ENCODE data around the gene GRIK1.

Gene GRIK1

DNA sequence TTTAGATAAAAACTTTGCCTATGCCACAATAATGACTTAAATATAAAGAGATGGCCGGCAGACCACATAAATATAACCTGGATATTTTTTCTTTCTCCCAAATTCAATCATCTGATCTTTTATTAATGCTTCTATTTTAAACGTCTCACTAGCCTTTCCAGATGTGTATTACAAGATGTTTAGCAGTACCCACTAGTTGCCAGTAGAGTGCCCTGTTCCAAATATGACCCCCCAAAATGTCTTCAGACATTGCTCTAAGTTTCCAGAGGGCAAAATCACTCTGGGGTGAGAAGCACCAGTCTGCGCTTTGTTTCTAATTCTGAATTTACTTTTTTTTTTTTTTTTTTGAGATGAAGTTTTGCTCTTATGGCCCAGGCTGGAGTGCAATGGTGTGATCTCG is 268.1 kb downstream of the GRIK1 start:
- no peak for DNase-seq (ENCODE audit: low spot score)

DNA sequence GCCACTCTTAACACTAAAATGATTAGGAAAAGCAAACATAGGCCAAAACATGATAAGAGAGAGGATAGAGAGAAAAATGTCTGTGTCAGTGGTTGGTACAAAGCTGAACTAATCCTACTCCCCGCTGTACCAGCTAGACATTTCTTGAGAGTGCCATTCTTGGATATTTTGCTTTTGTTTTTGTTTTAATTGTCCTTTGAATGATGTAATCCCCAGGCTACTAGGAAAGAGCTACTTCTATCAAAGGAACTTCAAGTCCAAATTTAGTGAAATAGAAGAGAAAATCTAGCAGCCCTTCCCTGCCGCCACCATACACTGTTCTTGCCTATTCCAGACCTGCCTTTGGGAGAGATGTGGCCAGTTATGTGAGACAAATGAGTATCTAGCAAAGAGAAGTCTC is 269.6 kb downstream of the GRIK1 start:
- no peak for DNase-seq (ENCODE audit: low spot score)

GRCh38 chr21:29669416-29669815 is 270.4 kb downstream of the GRIK1 start:
- DNase-seq (ENCODE audit: low spot score): no peak

- DNase-seq (ENCODE audit: low spot score): no peak
Observed at GRCh38 chr21:29667651-29668050, 272.1 kb downstream of the GRIK1 start.

DNA sequence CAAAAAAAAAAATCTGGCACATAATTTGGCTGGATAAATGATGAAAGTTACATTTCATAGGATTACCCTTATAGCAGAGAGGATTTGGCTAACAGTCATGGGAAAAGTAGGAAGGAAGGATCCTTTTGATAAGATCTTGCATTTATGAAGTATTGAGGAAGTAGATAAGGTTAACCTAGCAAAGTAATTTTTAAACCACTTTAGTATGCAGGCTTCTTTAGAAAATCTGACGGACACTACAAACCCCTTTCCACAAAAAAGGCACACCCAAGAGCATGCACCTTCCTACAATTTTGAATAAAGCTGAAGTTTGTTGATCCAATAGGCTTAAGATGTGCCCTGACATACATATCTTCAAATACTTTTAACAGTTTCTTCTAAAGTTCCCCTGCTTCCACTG is 275.2 kb downstream of the GRIK1 start:
- DNase-seq (ENCODE audit: low spot score): no peak

- DNase-seq (ENCODE audit: low spot score): no peak
Observed at GRCh38 chr21:29661672-29662442, 277.9 kb downstream of the GRIK1 start.

DNA sequence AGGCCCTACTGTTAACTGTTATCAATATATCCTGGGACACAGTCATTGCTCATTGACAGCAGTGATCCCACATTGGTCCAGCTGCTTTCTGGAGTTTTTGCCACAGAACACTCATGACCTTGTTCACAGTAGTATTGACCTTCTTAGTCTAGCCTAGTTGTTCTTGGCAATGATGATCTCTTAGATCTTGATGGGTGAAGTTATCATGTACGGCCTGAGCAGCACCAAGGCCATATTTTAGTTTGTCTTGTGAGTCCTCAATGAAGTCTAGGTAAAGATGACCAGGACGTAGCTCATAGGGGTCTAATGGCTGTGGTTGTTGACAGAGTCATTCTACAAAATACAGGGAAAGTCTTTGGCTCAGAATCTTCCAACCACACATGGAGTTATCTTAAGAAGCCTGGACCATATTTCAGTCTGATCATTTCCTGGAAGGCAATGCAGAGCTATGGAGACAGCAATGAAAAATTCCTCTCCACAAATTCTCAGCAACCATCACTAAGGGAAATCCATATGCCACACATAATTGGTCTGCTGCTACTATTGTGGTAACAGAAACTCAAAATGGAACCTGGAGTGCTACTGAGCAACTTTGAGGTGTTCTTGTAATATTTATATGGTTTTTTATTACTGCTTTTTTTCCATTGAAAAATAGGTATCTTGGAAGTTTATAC is 279.6 kb downstream of the GRIK1 start:
- DNase-seq (ENCODE audit: low spot score): no peak

GRCh38 chr21:29658934-29659203 is 280.9 kb downstream of the GRIK1 start:
- no peak for DNase-seq (ENCODE audit: low spot score)

GRCh38 chr21:29658177-29658933 is 281.4 kb downstream of the GRIK1 start:
- no peak for DNase-seq (ENCODE audit: low spot score)

DNA sequence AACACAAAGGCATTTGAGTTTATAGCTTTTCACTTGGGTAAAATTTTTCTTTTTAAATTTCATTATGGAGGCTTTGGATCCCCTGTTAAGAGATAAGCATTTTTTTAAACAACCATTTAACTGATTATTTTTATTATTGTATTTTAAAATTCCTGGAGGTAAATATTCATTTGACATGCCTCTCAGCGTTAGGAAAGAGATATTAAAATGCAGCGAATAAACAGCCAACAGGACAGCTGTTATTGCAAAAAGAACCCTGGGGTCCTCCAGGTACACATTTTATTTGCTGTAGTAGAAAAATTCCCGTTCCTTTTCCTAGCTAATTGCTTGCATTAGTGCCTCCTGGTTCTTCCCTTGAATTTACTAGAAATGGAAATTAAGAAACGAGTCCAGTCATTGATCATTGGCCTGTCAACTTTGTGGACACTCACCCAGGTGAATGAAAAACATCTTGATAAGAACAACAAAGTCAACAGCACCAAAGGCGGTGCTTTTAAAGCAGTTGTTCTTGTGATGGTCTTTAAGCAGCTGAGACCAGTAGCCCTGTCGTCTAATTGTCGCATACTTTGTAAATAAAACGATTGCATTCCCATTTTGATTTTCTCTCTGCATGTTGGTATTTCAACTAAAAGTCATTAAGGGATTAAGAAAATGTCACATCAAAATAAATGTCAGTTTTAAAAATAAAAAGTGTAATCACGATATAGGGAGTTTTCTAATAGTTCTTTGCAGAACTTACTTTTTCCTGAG is 282.4 kb downstream of the GRIK1 start:
- no peak for DNase-seq (ENCODE audit: low spot score)

- DNase-seq (ENCODE audit: low spot score): no peak
Observed at GRCh38 chr21:29656504-29657239, 283.1 kb downstream of the GRIK1 start.

DNA sequence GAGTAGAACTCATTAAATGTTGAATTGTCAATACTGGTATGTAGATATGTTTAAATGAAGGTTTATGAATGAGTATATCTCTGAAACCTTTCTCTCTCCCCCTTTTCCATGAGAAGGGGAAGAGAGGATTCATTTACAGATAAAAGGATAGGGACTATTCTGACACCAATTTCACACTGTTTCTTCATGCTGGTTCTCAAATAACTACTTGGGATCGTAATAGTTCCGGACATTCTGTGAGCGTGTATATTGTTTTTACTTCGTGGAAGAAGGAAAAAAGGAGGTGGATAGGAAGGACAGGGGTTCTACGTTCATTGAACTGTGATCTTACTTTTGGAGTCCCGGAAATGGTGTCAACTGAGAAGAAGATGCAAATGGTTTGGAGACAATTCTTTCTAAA is 284.2 kb downstream of the GRIK1 start:
- DNase-seq (ENCODE audit: low spot score): no peak

- DNase-seq (ENCODE audit: low spot score): no peak
Observed at GRCh38 chr21:29654855-29655254, 284.9 kb downstream of the GRIK1 start.

DNA sequence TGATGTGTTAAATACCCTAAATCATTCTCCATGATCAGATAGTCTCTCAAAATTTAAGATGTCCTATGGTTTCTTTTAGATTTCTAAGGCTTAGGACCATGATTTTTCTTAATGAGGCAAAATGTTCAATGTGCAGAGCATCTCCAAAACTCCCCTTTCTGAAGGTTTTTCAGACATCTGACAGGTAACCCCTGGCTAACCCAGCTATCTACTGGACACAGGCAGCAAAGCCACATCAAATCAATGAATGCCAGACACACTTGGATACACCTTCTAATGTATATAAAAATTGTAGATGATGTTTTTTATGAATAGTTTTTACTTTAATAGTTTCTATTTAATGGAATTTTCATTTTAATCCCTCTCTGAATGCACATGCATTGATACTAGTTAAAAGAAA is 285.6 kb downstream of the GRIK1 start:
- DNase-seq (ENCODE audit: low spot score): no peak

DNA sequence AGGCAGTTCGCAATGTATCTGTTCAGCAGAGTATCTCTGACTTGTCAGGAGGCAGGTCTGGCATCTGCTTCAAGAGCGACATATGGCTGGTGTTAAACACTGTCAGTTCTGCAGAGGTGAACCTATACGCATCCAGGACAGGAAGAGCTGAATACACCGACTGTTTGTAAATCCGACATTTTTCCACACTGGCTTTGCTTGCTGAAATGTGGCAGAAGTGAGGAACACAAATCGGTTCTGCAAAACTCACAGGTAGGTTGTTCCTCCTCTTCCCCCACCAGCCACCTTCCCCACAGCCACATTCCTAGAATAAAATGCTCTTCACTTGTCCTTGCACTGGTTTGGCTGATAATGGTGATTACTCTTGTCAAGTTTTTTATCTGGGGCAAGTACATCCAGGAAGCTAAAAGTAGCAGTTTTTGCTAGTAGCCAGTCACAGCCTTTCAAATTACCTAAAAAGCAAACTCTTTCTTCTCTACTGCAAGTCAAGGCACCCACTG is 289.2 kb downstream of the GRIK1 start:
- DNase-seq (ENCODE audit: low spot score): peak; percentile 42

- DNase-seq (ENCODE audit: low spot score): no peak
Observed at GRCh38 chr21:29649406-29649814, 290.4 kb downstream of the GRIK1 start.

GRCh38 chr21:29648710-29649240 is 291.0 kb downstream of the GRIK1 start:
- no peak for DNase-seq (ENCODE audit: low spot score)

DNA sequence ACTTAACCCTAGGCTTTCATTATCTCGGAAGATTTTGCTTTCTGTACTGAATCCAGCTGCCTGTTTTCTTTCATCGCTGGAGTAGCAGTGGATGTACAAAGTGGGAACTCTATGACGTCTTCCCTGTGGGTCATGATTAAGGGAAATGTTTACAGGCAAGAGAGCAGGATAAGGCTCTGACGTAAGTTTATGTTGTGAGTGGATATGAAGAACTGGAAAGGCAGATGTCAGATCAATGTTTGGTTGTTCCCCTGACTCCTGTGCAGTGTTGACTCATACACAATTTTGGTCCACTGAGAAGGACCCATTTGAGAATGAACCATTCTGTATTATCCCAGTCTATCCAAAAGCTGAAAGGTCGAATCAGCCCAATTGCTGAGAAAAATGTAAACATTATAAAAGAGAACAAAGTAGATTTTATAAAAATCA is 292.4 kb downstream of the GRIK1 start:
- no peak for DNase-seq (ENCODE audit: low spot score)

DNA sequence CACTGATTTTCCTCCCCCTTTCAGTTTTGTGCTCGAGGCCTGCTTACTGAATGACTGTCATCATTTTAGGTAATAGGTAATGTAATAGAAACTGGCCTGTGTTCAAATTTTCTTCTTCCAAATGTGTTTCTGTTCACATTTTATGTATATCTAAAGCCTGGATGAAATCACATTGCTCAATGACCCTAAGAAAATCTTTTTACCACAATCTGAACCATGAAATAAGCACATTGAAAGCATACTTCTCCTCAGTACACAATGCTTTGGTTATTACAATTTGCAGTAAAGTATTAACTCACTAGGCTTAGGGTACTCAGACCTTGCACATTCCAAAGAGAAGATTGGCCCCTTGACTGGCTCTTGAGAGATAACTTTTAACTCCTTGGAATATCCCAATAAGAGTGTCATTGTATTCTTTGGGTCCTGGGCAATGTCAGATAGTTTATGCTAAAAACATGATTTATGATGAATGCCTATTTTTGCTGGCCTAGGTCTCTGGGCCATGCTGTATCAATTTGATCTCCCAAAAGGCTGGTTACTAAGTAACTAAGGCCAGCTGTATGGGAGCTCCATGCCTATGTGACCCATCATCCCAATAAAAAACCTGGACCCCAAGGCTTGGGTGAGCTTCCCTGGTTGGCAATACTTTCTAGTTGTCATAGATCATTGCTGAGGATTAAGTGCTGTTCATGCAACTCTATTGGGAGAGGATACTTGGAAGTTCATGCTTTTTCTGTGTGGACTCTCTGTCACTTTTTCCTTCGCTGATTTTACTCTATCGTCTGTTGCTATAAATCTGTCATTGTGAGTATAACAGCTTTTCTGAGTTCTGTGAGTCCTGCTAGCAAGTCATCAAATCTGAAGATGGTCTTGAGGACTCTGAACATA is 293.9 kb downstream of the GRIK1 start:
- DNase-seq (ENCODE audit: low spot score): no peak

DNA sequence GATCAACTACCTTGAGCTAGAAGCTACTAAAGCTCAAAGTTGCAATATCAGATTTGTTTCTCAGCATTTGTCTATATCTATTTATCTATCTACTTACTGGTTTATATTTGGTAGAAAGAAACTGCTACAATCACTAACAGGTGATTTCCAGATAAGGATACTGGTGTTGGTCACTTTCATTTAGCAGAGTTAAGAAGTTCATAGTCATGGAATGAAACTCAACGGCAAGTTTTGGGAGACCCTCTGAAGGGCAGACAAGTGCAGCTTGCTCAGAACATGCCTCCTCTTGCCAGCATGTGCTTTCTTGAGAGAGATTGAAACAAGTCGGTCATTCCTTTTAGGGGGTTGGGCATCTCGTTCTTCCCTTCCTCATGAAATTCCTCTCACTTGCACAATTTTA is 296.5 kb downstream of the GRIK1 start:
- DNase-seq (ENCODE audit: low spot score): no peak

Data from pons (tissue), 1 donor.